Ectodermal cell (in vitro differentiated cells): ENCODE measurements around the gene KRTAP9-3. TPM values are rescaled to one million over a fixed set of nuclear protein-coding genes. Genes with fewer than 3 reads are reported as not detected.
"Not testable (repeated sequence)": the region's sequence is repeated elsewhere in the genome, so short reads cannot be mapped to it uniquely, and the experiment has no call there.

Source experiments
- H3K27ac ChIP-seq: 2 replicates; pipeline ENCODE4 v1.7.0; 2013; ENCODE audit warnings: mild to moderate bottlenecking, low read depth, low read length; ENCODE audit not compliant: insufficient read depth, poor library complexity, severe bottlenecking
- H3K27me3 ChIP-seq: 2 replicates; pipeline ENCODE4 v1.7.0; 2013; ENCODE audit warnings: mild to moderate bottlenecking, low read length; ENCODE audit not compliant: insufficient read depth, control insufficient read depth, poor library complexity, severe bottlenecking
- H3K36me3 ChIP-seq: one replicate; pipeline ENCODE4 v1.7.0; 2013; ENCODE audit warnings: low read length; ENCODE audit not compliant: control insufficient read depth, insufficient read depth
- H3K4me1 ChIP-seq: one replicate; pipeline ENCODE4 v1.7.0; 2013; ENCODE audit warnings: low read length; ENCODE audit not compliant: control insufficient read depth, insufficient read depth
- H3K4me3 ChIP-seq: 2 replicates; pipeline ENCODE4 v1.7.0; 2013; ENCODE audit warnings: low read depth, low read length, control low read depth; ENCODE audit not compliant: insufficient read depth
- H3K9me3 ChIP-seq: 2 replicates; pipeline ENCODE4 v1.7.0; 2013; ENCODE audit warnings: mild to moderate bottlenecking, low read length, moderate library complexity; ENCODE audit not compliant: control insufficient read depth
- WGBS, 2 experiments: methylation state at CpG; one replicate each; pipeline ENCODE4 v1.1.7; 2013; ENCODE audit warnings: missing lambda C conversion rate in 2 of 2; 5-methylcytosine and 5-hydroxymethylcytosine counted together
- polyA plus RNA-seq, 4 experiments: library from polyadenylated mRNA; stranded (reverse); fragments of 50-300 nt; gene quantifications; one replicate each; pipeline ENCODE4 v1.2.3, GENCODE V29; 2013

KRTAP9-3 gene
- not detected for polyA plus RNA-seq (2013, experiment 1 of 4)
- not detected for polyA plus RNA-seq (2013, experiment 2 of 4)
- not detected for polyA plus RNA-seq (2013, experiment 3 of 4)
- polyA plus RNA-seq (2013, experiment 4 of 4) = not detected

DNA sequence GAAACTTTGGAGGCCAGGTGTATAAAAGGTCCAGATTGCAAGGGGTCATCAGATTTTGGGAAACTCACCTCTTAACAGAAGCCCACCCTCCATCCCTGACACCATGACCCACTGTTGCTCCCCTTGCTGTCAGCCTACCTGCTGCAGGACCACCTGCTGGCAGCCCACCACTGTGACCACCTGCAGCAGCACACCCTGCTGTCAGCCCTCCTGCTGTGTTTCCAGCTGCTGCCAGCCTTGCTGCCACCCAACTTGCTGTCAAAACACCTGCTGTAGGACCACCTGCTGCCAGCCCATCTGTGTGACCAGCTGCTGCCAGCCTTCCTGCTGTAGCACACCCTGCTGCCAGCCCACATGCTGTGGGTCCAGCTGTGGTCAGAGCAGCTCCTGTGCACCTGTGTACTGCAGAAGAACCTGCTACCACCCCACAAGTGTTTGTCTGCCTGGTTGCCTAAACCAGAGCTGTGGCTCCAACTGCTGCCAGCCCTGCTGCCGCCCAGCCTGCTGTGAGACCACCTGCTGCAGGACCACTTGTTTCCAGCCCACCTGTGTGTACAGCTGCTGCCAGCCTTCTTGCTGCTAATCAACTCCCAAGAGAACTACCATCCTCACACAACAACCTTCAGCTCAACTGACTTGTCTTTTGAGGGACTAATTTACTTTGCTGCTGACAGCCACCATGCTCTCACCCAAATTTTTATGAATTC, at the start of gene KRTAP9-3:
TSS of gene KRTAP9-3 (plus strand) at position 51 of the 707 bp plus-strand sequence. CDS start at position 104, 53 bp downstream.
- H3K4me3 ChIP-seq, H3K36me3 ChIP-seq, H3K9me3 ChIP-seq, H3K27ac ChIP-seq, H3K4me1 ChIP-seq, H3K27me3 ChIP-seq: not testable (repeated sequence)
- WGBS, 2 experiments = 80 to 94% methylated on average over 1 of the region's 1 CpG

GRCh38 chr17:41184480-41184961, 47.7 kb upstream of the KRTAP9-3 start, which contains the start of gene KRTAP4-1:
Gene KRTAP4-1, minus strand, starts transcription at chr17:41184911. Its CDS starts 57 bp downstream, at chr17:41184854.
- Histone ChIP-seq H3K36me3 (no peaks in the 10 kb centered on the region), H3K9me3 (no peaks in the 10 kb centered on the region), H3K4me3 (no peak within 1 kb of the TSS), H3K4me1 (no peaks in the 10 kb centered on the region), H3K27ac (no peak within 1 kb of the TSS), H3K27me3 (no peaks in the 10 kb centered on the region)
- 73 to 75% methylated on average over 9 of the region's 9 CpGs for WGBS, 2 experiments

DNA sequence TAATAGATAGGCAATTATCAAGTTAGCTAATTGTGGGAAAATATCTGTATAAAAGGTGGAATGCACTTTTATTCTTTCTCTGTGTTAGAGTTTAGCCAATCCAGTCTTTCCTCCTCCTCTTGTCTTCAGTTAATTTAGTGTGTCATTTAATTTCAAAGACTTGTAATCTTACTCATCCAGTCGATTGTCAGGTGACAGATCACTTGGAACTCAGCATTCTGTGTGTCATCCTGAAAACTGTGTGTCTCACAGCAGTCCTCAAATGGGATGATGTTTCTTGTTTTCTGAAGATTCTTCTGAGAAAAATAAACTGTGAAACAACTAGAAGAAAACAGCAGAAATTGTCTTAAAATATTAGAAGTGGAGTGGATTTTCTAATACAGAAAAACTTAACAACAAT, 47.2 kb upstream of the KRTAP9-3 start:
- no peaks in the 10 kb centered on the region for H3K9me3 ChIP-seq
- H3K27me3 ChIP-seq = no peaks in the 10 kb centered on the region
- H3K27ac ChIP-seq = no peak overlapping the region
- H3K4me1 ChIP-seq = no peaks in the 10 kb centered on the region
- H3K36me3 ChIP-seq = no peaks in the 10 kb centered on the region
- WGBS, 2 experiments = 83 to 88% methylated on average over 1 of the region's 1 CpG
- no peak overlapping the region for H3K4me3 ChIP-seq

DNA sequence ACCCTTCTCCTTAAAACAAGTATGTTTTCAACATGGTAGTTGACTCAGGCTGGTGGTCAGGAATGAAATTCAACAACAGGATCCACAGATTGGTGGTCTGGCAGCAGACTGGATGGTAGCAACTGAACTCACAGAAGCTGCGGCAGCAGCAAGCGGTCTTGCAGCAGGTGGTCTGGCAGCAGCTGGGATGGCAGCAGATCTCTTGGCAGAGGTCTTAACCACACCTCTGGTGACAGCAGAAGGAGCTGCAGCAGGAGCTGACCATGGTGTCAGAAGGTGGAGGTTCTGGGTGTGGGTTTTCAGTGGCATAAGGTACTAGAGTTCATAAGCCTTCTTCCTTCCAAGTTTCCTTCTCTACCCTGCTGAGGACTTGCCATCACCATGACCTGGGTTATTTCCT, 45.4 kb upstream of the KRTAP9-3 start:
- no peaks in the 10 kb centered on the region for H3K27me3 ChIP-seq
- H3K4me3 ChIP-seq = no peak overlapping the region
- no peaks in the 10 kb centered on the region for H3K4me1 ChIP-seq
- WGBS, 2 experiments = 87 to 92% methylated on average over 2 of the region's 2 CpGs
- H3K27ac ChIP-seq = no peak overlapping the region
- no peaks in the 10 kb centered on the region for H3K9me3 ChIP-seq
- H3K36me3 ChIP-seq = no peaks in the 10 kb centered on the region

GRCh38 chr17:41189837-41190318, 42.4 kb upstream of the KRTAP9-3 start, which contains the start of gene KRTAP9-1:
Gene KRTAP9-1, plus strand, starts transcription at chr17:41189887. Its CDS starts 0 bp downstream, at chr17:41189887.
- H3K4me3 ChIP-seq, H3K27ac ChIP-seq, H3K36me3 ChIP-seq, H3K27me3 ChIP-seq, H3K9me3 ChIP-seq, H3K4me1 ChIP-seq: not testable (repeated sequence)
- 76 to 90% methylated on average over 1 of the region's 1 CpG for WGBS, 2 experiments

DNA sequence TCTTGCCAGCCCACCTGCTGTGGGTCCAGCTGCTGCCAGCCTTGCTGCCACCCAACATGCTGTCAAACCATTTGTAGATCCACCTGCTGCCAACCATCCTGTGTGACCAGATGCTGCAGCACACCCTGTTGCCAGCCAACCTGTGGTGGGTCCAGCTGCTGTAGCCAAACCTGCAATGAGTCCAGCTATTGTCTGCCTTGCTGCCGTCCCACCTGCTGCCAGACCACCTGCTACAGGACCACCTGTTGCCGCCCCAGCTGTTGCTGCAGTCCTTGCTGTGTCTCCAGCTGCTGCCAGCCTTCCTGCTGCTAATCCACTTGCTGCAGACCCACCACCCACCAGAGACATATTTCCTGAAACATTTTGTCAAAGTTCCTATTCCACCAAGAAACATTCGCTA, 41.9 kb upstream of the KRTAP9-3 start:
- Histone ChIP-seq H3K4me1 (no peaks in the 10 kb centered on the region), H3K36me3 (no peaks in the 10 kb centered on the region), H3K27me3 (no peaks in the 10 kb centered on the region), H3K4me3 (no peak overlapping the region), H3K27ac (no peak overlapping the region), H3K9me3 (no peaks in the 10 kb centered on the region)
- 92% methylated on average over 3 of the region's 3 CpGs for WGBS, 2 experiments

DNA sequence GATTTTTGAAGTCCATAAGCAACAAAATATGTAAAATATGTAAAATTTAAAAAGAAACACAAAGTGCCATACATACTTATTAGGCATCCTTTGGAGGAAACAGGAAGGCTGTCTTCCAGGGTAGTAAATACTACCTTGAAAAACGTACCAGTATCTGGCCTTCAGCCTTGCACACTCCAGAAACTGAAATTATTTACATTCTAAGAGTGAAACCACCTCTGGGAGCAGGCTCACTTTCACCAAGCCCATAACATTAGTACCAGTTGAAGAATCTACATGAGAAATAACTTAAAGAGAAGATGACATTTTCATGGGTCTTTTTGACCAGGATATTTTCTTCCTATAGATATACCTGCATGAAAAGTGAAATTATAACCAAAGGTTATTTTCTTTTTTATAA, 36.2 kb upstream of the KRTAP9-3 start:
- WGBS, 2 experiments = 61 to 77% methylated on average over 1 of the region's 1 CpG
- no peaks in the 10 kb centered on the region for H3K36me3 ChIP-seq
- H3K9me3 ChIP-seq = no peaks in the 10 kb centered on the region
- no peaks in the 10 kb centered on the region for H3K27me3 ChIP-seq
- H3K4me3 ChIP-seq = no peak overlapping the region
- H3K4me1 ChIP-seq = no peaks in the 10 kb centered on the region
- H3K27ac ChIP-seq = no peak overlapping the region

GRCh38 chr17:41199421-41200078, 32.7 kb upstream of the KRTAP9-3 start:
- 73 to 78% methylated on average over 4 to 5 of the region's 5 CpGs for WGBS, 2 experiments

DNA sequence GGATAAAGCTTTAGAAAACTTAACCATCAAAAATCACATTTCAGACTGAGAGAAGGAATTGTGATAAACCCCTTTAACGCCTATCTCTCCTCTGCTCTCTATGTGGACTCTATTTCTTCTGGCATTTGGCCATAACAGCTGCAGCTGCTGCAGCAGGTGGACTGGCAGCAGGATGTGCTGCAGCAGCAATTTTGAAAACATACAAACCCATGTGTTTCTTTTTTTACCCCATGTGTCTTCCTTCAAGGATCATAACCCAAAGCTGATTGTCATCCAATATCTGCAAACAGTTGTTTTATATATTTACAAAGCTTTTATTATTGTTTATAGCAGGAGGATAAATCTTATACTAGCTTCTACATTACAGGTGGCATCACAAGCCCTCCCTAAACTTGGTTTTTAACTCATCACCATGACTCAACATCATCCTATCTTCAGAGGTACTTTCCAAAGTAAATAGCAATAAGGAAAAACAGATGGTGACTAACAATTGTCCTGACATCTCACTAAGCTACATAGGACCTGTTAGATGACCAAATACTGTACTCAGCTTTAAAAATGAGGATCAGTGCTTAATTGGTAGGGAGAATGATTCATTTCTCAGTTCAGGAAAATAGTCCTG, 20.3 kb upstream of the KRTAP9-3 start:
- Histone ChIP-seq H3K9me3 (no peaks in the 10 kb centered on the region), H3K27ac (no peak overlapping the region)
- 92 to 95% methylated on average over 1 of the region's 1 CpG for WGBS, 2 experiments

More at GRCh38 chr17:41199421-41200078, 32.7 kb upstream of the KRTAP9-3 start:
- Histone ChIP-seq H3K9me3 (no peaks in the 10 kb centered on the region), H3K36me3 (no peaks in the 10 kb centered on the region), H3K4me3 (no peak overlapping the region), H3K4me1 (no peaks in the 10 kb centered on the region), H3K27ac (no peak overlapping the region), H3K27me3 (no peaks in the 10 kb centered on the region)

More for the DNA sequence above, 20.3 kb upstream of the KRTAP9-3 start:
- no peaks in the 10 kb centered on the region for H3K4me1 ChIP-seq
- H3K36me3 ChIP-seq = no peaks in the 10 kb centered on the region
- no peaks in the 10 kb centered on the region for H3K27me3 ChIP-seq
- H3K4me3 ChIP-seq = no peak overlapping the region
